SU-DHL-6 (cell line): ENCODE measurements around the gene AKAP8.

Experiments
- EZH2phosphoT487 ChIP-seq: fragments of 200-600 bp; sonication (generic), shearing (Covaris generic); conservative IDR thresholded peaks from 2 replicates; pipeline ENCODE4 v1.6.1; 2018; ENCODE audit warnings: mild to moderate bottlenecking, antibody characterized with exemption, low read length, moderate library complexity, mixed read lengths
- TF ChIP-seq, protein P1 (sequence below): fragments of 200-600 bp; sonication (generic); IDR thresholded peaks from one replicate; pipeline ENCODE4 v1.5.1; 2017; ENCODE audit warnings: antibody characterized with exemption, mild to moderate bottlenecking, low read length, moderate library complexity; ENCODE audit not compliant: insufficient read depth, poor library complexity, severe bottlenecking

GRCh38 chr19:15418579-15419412 lies 39.2 kb upstream of the AKAP8 start, which contains the start of gene AKAP8L:
- TF ChIP-seq, protein P1, sequence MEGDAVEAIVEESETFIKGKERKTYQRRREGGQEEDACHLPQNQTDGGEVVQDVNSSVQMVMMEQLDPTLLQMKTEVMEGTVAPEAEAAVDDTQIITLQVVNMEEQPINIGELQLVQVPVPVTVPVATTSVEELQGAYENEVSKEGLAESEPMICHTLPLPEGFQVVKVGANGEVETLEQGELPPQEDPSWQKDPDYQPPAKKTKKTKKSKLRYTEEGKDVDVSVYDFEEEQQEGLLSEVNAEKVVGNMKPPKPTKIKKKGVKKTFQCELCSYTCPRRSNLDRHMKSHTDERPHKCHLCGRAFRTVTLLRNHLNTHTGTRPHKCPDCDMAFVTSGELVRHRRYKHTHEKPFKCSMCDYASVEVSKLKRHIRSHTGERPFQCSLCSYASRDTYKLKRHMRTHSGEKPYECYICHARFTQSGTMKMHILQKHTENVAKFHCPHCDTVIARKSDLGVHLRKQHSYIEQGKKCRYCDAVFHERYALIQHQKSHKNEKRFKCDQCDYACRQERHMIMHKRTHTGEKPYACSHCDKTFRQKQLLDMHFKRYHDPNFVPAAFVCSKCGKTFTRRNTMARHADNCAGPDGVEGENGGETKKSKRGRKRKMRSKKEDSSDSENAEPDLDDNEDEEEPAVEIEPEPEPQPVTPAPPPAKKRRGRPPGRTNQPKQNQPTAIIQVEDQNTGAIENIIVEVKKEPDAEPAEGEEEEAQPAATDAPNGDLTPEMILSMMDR, result peak; percentile 83
- TF ChIP-seq EZH2phosphoT487, result no peak
